GM19395 (cell line): ENCODE data around the gene CHCHD6.

Experiments used
- ATAC-seq: cut with Tn5 transposase; IDR thresholded peaks from one replicate; pipeline ENCODE4 v1.9.1; 2021; ENCODE audit warnings: mild to moderate bottlenecking, moderate library complexity; ENCODE audit not compliant: unreplicated experiment

CHCHD6 gene

DNA sequence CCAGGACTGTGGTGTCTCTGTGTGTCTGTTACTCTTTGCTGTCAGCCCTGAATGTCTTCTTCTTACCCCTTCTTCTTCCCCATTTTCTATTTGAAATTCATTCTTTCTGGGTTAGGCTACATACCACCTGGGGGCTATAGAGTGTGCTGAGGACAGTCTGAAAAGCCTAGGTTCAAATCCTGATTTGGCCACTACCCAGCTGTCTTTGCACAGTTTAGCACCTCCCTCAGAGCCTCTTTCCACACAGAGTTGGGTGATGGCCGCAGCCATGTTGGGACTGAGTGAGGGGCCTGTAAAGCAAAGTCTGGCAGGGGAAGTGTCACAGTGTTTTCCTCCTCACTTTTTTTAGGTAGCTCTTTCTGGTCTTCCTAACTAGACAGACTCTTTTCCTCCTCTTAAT lies 113.7 kb downstream of the CHCHD6 start:
- no peak for ATAC-seq

DNA sequence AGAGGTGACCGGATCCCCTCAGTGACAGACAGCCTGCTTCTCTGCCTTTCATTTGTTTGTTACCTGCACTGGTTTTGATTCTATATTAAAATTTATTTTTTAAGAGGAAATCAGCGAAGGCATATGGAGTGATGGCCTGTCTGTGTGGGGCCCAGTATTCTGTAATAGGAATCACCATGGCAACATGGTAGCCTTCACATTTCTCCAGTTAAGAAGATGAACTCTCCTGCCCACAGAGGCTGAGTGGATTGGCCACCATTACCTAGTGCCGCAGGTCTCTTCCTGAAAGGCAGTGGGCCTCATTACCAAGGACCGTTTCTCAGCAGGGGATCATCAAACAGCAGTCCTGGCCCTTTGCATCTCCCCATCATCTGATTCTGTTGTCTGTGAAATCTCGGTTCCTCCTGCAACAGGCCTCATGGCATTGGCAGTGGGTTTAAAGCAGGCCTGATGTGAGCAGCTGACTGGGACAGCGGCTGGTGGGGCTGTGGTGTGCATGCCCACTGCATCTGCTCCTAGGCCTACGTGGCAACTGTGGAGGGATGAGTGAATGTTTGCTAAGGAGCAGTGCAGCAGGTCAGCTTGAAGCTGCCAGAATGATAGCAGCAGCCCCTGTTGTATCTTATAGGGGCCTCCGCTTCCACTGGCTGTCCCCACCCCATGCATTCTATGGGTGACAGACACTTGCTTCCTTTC lies 114.5 kb downstream of the CHCHD6 start:
- no peak for ATAC-seq

- no peak for ATAC-seq
Observed at GRCh38 chr3:126826693-126827092, 122.7 kb downstream of the CHCHD6 start.

DNA sequence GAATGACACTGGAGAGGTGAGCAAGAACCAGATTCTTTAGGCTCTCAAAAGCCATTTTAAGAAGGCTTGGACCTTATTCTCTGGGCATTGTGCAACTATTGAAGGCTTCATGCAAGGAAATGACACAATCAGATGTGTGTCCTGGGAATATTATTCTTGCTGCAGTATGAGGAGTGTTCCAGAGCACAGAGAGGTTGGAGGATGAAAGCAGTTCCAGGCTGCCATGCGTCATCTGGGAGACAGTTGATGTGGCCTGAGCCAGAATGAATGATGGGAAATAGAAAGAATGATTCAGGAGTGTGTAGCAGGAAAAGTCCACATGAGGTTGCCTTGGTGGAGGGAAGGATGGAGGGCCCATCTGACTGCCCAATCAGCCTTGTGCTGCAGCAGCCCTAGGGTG lies 123.1 kb downstream of the CHCHD6 start:
- ATAC-seq = no peak

GRCh38 chr3:126828306-126828705 lies 124.3 kb downstream of the CHCHD6 start:
- ATAC-seq = no peak

GRCh38 chr3:126832933-126833332 lies 128.9 kb downstream of the CHCHD6 start:
- no peak for ATAC-seq

- no peak for ATAC-seq
Observed at GRCh38 chr3:126834596-126835471, 130.8 kb downstream of the CHCHD6 start.

DNA sequence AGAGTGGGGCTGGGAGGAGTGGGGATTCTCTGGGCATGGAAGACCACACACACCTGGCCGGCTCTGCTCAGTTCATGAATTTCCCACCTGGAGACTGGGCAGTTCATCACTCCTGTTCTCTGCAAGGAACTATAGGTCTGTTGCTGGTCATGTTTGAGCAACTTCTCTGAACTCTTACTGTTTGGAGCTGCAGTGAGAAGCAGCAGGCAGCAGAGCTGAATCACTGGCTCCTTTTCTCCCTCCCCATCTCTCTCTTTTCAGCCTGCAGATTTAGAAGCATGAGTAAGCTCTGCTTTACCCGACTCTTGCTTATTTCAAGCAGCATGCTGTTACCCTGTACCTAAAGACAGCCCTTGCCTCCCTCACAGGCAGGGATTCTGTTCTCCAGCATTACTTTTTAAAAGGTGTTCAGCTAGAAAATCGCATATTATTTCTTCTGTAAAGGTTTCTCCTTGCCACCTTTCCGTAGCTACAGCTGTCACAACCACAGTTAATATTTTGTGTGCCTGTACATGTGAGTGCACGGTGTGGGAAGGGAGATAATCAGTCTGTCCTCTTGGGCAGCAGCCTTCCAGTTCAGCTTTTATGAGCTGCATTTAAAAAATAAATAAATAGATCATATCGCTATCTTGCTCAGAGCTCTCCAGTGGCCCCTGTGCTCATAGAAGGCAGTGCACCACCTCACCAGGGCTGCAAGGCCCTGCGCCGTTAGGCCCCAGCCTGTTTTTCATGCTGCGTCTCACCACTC lies 131.6 kb downstream of the CHCHD6 start:
- no peak for ATAC-seq

GRCh38 chr3:126836220-126836860 lies 132.3 kb downstream of the CHCHD6 start:
- no peak for ATAC-seq

DNA sequence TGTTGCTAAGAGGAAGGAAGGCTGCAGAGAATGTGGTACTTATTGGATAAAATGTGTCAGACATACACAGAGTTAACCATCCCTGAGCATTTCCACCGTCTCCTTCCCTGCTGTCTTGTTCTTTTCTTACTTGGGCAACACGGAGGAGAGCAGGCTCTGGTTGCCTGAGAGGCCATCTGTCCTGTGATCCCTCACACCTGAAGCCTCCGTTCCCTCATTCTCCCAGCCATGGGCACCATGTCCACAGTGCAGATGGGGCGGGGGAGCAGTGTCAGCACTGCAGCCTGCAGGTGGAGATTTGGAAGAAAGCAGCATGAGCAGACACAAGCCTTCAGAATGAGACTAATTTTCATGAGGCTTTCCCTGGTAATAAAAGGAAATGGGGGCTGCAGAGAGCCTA lies 133.7 kb downstream of the CHCHD6 start:
- ATAC-seq = no peak

- ATAC-seq = no peak
Observed at GRCh38 chr3:126845920-126846715, 142.1 kb downstream of the CHCHD6 start.

- no peak for ATAC-seq
Observed at GRCh38 chr3:126847061-126847460, 143.0 kb downstream of the CHCHD6 start.

GRCh38 chr3:126848991-126849390 lies 145.0 kb downstream of the CHCHD6 start:
- no peak for ATAC-seq

DNA sequence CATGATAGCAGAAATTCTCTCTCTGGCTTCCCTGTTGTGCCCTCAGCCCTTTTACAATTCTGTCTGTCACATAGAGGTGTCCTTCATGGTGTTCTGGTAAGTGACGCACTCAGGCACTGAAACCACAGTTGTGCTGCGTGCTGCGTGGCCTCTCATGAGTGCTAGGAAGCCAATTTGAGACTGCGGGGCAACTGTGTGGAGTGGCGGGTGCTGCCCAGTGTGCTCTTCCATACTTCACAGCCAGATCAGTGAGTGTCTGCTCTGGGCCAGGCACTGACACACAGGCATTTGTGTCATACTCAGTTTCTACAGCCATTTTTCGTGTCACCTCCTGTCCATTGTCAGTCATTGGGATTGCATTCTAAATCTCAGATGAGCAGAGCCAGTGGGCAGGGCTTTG lies 145.7 kb downstream of the CHCHD6 start:
- ATAC-seq = no peak

GRCh38 chr3:126850370-126851085 lies 146.5 kb downstream of the CHCHD6 start:
- ATAC-seq = no peak

DNA sequence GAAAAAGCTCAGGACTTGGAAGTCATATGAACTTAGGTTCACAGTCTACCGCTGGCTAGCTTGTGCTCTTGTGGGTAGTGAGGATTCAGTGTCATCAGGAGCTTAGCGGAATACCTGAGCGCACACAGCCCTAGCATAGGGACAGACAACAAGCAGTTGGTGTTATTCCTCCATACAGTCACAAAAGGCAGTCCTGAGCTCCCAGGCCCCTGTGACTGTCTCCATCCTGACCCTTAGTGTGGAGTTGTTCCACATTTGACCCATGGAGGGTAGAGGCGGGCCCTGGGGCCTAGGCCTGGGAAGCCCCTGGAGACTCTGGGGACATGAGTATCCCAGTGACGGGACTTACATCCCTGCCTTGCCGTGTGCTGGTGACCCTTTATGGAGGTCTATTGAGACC lies 147.3 kb downstream of the CHCHD6 start:
- ATAC-seq = no peak

DNA sequence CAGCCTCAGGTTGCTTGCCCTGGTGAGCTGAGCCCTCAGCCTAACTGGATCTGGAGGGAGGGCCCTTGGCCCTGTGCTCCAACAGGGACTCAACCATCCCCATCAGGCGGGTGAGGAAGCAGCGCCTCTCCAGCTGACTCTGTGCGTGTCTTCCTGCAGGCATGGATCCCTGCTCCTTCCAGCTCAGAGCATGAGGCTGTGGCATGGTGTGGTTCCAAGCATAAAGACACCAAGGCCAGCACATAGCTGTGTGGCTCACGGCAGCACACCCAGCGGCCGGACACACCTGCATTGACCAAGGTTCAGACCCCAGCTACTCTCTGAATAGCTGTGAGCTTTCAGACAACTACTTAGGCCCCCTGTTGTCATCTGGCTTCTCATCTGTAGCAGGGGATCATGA lies 147.9 kb downstream of the CHCHD6 start:
- ATAC-seq = no peak

DNA sequence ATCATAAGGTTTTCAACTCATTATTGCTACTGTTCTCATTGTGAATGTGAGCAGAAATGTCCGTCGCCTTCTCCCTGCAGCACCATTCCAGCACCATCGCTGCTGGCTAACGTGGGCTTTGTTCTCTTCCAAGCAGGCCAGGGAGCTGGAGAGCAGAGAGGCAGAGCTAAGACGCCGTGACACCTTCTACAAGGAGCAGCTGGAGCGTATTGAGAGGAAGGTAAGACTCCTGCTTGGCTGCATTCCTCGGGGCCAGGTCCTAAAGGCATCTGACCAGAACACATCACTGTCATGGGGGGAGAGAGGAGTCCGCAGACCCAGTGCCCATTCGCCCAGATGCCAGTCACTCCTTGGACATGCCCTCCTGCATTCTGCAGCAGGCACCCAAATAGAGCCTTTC lies 148.5 kb downstream of the CHCHD6 start:
- ATAC-seq = no peak

DNA sequence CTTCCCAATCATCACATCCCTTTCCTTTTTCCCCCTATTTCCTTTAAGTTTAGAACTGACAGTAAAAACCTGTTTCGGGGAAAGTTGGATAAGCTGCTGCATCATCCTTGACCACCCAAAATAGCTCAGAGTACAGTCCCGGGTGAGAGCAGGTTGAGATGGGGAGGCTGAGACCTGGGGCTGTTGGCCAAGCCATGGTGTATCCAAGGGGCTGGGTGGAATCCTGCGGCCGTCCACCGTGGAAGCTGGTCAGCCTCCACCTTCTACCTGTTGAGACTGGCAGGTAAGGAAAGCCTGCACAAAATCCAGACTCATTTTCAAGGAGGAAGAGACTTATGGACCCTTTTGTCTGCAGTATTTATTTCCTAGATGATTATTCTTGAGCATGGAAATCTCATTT lies 150.6 kb downstream of the CHCHD6 start:
- ATAC-seq = no peak

DNA sequence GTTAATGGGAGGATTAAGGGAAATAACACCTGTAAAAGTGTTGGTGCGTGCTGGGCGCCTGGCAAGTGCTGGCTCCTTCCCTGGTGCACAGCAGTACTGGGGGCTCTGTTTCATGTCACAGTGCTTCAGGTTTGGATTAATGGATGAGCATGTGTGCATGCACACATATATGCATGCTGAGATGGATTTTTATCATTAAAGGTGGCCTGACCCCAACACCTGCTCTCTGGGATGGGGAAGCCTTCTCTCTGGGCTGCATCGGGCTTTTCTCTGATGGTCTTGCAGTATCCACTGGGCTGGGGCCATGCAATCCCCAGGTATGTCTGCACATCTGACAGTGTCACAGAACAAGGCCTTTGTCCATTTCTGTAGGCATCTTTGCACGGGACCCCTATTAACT lies 151.3 kb downstream of the CHCHD6 start:
- ATAC-seq = no peak
